GM23338 (cell line): ENCODE data around the gene ZNF700.
"Not testable (repeated sequence)": the region's sequence is repeated elsewhere in the genome, so short reads cannot be mapped to it uniquely, and the experiment has no call there.

Source experiments
- CREB1 ChIP-seq: fragments of 250-450 bp; sonication (Bioruptor Pico); IDR thresholded peaks from 2 replicates; pipeline ENCODE4 v1.5.0; 2020; ENCODE audit warnings: low read depth, mild to moderate bottlenecking, moderate library complexity
- POLR2AphosphoS5 ChIP-seq: IDR thresholded peaks from 2 replicates; pipeline ENCODE4 v1.6.1; 2016; ENCODE audit warnings: antibody characterized with exemption, low read depth
- ZNF114 ChIP-seq: fragments of 250-450 bp; sonication (Bioruptor Pico); IDR thresholded peaks from 2 replicates; pipeline ENCODE4 v1.5.0; 2020; ENCODE audit warnings: mild to moderate bottlenecking, moderate library complexity
- TF ChIP-seq, protein P1 (sequence below), 2 experiments: fragments of 200-600 bp in 1 of 2; sonication (generic) in 1 of 2; conservative IDR thresholded peaks; 2 replicates each; pipeline versions ENCODE4 v1.5.1 to v1.6.1; 2016 to 2017; ENCODE audit warnings: antibody characterized with exemption in 2 of 2, low read depth in 2 of 2, mild to moderate bottlenecking in 2 of 2, moderate library complexity in 1 of 2

DNA sequence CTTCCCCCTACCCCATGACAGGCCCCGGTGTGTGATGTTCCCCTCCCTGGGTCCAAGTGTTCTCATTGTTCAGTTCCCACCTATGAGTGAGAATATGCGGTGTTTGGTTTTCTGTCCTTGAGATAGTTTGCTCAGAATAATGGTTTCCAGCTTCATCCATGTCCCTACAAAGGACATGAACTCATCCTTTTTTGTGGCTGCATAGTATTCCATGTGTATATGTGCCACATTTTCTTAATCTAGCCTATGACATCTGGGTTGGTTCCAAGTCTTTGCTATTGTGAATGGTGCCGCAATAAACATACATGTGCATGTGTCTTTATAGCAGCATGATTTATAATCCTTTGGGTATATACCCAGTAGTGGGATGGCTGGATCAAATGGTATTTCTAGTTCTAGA lies 13.5 kb downstream of the ZNF700 start:
- TF ChIP-seq, protein P1, sequence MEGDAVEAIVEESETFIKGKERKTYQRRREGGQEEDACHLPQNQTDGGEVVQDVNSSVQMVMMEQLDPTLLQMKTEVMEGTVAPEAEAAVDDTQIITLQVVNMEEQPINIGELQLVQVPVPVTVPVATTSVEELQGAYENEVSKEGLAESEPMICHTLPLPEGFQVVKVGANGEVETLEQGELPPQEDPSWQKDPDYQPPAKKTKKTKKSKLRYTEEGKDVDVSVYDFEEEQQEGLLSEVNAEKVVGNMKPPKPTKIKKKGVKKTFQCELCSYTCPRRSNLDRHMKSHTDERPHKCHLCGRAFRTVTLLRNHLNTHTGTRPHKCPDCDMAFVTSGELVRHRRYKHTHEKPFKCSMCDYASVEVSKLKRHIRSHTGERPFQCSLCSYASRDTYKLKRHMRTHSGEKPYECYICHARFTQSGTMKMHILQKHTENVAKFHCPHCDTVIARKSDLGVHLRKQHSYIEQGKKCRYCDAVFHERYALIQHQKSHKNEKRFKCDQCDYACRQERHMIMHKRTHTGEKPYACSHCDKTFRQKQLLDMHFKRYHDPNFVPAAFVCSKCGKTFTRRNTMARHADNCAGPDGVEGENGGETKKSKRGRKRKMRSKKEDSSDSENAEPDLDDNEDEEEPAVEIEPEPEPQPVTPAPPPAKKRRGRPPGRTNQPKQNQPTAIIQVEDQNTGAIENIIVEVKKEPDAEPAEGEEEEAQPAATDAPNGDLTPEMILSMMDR (conservative IDR thresholded peaks at IDR 0.05; ENCODE audit: low read depth in 2 of 2), result not testable (repeated sequence)
- TF ChIP-seq POLR2AphosphoS5; ZNF114 (CRISPR knock-in tag); CREB1 (CRISPR knock-in tag): not testable (repeated sequence)
